Colonic mucosa (tissue), 4 donors: ENCODE measurements around the gene IMP3. TPM values are rescaled to one million over a fixed set of nuclear protein-coding genes. Genes with fewer than 3 reads are reported as not detected.
"Not testable (repeated sequence)": the region's sequence is repeated elsewhere in the genome, so short reads cannot be mapped to it uniquely, and the experiment has no call there.

Experiments used
- DNase-seq: peaks from one replicate; pipeline ENCODE4 v3.0.0-alpha.2; 2020
- H3K27ac ChIP-seq: fragments of 200-600 bp; one replicate; pipeline ENCODE4 v1.8.0; 2021
- H3K27me3 ChIP-seq: fragments of 200-600 bp; one replicate; pipeline ENCODE4 v1.8.0; 2021
- H3K36me3 ChIP-seq: fragments of 200-600 bp; one replicate; pipeline ENCODE4 v1.8.0; 2021
- H3K4me1 ChIP-seq: fragments of 200-600 bp; one replicate; pipeline ENCODE4 v1.8.0; 2021; ENCODE audit warnings: mild to moderate bottlenecking
- H3K4me3 ChIP-seq: fragments of 200-600 bp; one replicate; pipeline ENCODE4 v1.8.0; 2021
- H3K9ac ChIP-seq, 2 donors: one replicate each; pipeline ENCODE4 v1.7.0; 2013; ENCODE audit warnings: control low read depth in 2 of 2, low read depth in 2 of 2, low read length in 2 of 2
- H3K9me3 ChIP-seq: fragments of 200-600 bp; one replicate; pipeline ENCODE4 v1.8.0; 2021
- CTCF ChIP-seq: fragments of 200-600 bp; IDR thresholded peaks from one replicate; pipeline ENCODE4 v1.8.0; 2022; ENCODE audit warnings: antibody characterized with exemption, mild to moderate bottlenecking
- intact Hi-C: fragments of 100-400 bp; cut with DNase I; formaldehyde crosslinking; loops from one replicate; pipeline ENCODE4 v1.14.1; 2022
- total RNA-seq, 2 donors: library from RNA; stranded (reverse); fragmentation: NEBNext Ultra II Directional in 1 of 2; extraction: Animal tissue kit (Norgen Biotek cat#: 25700) in 1 of 2; gene quantifications; one replicate each; pipeline ENCODE4 v1.2.1, GENCODE V29; 2021
- donor health status: healthy.
- donor health status: DM: no; HTN: no; CAD: no.
- donor health status: DM: no; HTN: no; CAD: no.

IMP3 gene
- total RNA-seq: 10 to 100 TPM; 55.3 to 94.6 TPM

- intact Hi-C loops: loop anchor here (5.0 to 10.0 kb wide), 2 partner anchors 37 to 275 kb away; partner anchors contain the start of gene MAN2C1
Observed at GRCh38 chr15:75639709-75640482, at the start of gene IMP3. Gene IMP3, minus strand, starts transcription at chr15:75640224. Its CDS starts 56 bp downstream, at chr15:75640168.

GRCh38 chr15:75689429-75689828 lies 49.4 kb upstream of the IMP3 start:
- H3K36me3 ChIP-seq, H3K9me3 ChIP-seq, H3K9ac ChIP-seq, H3K4me1 ChIP-seq, H3K4me3 ChIP-seq, DNase-seq, H3K27ac ChIP-seq, H3K27me3 ChIP-seq: not testable (repeated sequence)
- intact Hi-C loops: loop anchor here (5.0 to 10.0 kb wide), 2 partner anchors 45 to 113 kb away; no protein-coding TSS in a partner anchor

More at GRCh38 chr15:75639709-75640482, at the start of gene IMP3:
- TF ChIP-seq CTCF: no peak
- H3K4me3 ChIP-seq: peak within 1 kb of the TSS; percentile 61
- peaks cover 10% of the 10 kb centered on the region for H3K4me1 ChIP-seq
- no peaks in the 10 kb centered on the region for H3K27me3 ChIP-seq
- H3K9ac ChIP-seq: peak within 1 kb of the TSS; percentile 90 to 97
- no peaks in the 10 kb centered on the region for H3K9me3 ChIP-seq
- H3K27ac ChIP-seq: peak within 1 kb of the TSS; percentile 90
- H3K36me3 ChIP-seq: no peaks in the 10 kb centered on the region
- peak; percentile 96 for DNase-seq

GRCh38 chr15:75688831-75689230 lies 48.8 kb upstream of the IMP3 start:
- Histone ChIP-seq H3K27ac (no peak overlapping the region), H3K9ac (no peak overlapping the region), H3K36me3 (no peaks in the 10 kb centered on the region), H3K4me1 (no peaks in the 10 kb centered on the region), H3K9me3 (no peaks in the 10 kb centered on the region), H3K4me3 (no peak overlapping the region), H3K27me3 (no peaks in the 10 kb centered on the region)
- intact Hi-C loops: loop anchor here (5.0 to 10.0 kb wide), 2 partner anchors 46 to 113 kb away; no protein-coding TSS in a partner anchor
- TF ChIP-seq CTCF: no peak
- DNase-seq: no peak

- H3K27me3 ChIP-seq: no peaks in the 10 kb centered on the region
- H3K9ac ChIP-seq: no peak overlapping the region
- no peaks in the 10 kb centered on the region for H3K36me3 ChIP-seq
- no peak overlapping the region for H3K4me3 ChIP-seq
- intact Hi-C loops: loop anchor here (5.0 to 10.0 kb wide), 2 partner anchors 47 to 114 kb away; no protein-coding TSS in a partner anchor
- DNase-seq: no peak
- no peaks in the 10 kb centered on the region for H3K9me3 ChIP-seq
- no peaks in the 10 kb centered on the region for H3K4me1 ChIP-seq
- TF ChIP-seq CTCF: no peak
- H3K27ac ChIP-seq: no peak overlapping the region
Observed at GRCh38 chr15:75688278-75688557, 48.2 kb upstream of the IMP3 start.

- no peak for TF ChIP-seq CTCF
- no peaks in the 10 kb centered on the region for H3K27me3 ChIP-seq
- H3K36me3 ChIP-seq: no peaks in the 10 kb centered on the region
- H3K9me3 ChIP-seq: no peaks in the 10 kb centered on the region
- H3K4me3 ChIP-seq: no peak overlapping the region
- no peak for DNase-seq
- no peak overlapping the region for H3K27ac ChIP-seq
- H3K9ac ChIP-seq: no peak overlapping the region
- H3K4me1 ChIP-seq: no peaks in the 10 kb centered on the region
- intact Hi-C loops: loop anchor here (5.0 to 10.0 kb wide), 2 partner anchors 47 to 115 kb away; no protein-coding TSS in a partner anchor
Observed at GRCh38 chr15:75687486-75688277, 47.7 kb upstream of the IMP3 start.
